SIG-M5 (cell line): Measurements from ENCODE around the gene SPRYD4.
A peak's percentile ranks its signal among the peaks of the same experiment; 100 is the strongest.

ENCODE experiments used
- DNase-seq: peaks from one replicate; lab custom pipeline; 2025; lab: John Stamatoyannopoulos, UW

The SPRYD4 gene

GRCh38 chr12:56521209-56521589, 52.8 kb downstream of the SPRYD4 start:
- no peak for DNase-seq

GRCh38 chr12:56521590-56522371, 53.4 kb downstream of the SPRYD4 start, which contains the start of gene RBMS2:
TSS of gene RBMS2 (plus strand) at chr12:56521820. CDS start at chr12:56522024, 204 bp downstream.
- DNase-seq: peak; percentile 16

- DNase-seq: no peak
Observed at GRCh38 chr12:56522411-56523193, 54.2 kb downstream of the SPRYD4 start.

- no peak for DNase-seq
Observed at GRCh38 chr12:56528846-56529245, 60.5 kb downstream of the SPRYD4 start.
